Activated naive CD8-positive, alpha-beta T cell treated with anti-CD3 and anti-CD28 coated beads, Interleukin-2, amount 50 U/mL, for 16 hours (primary cell): ENCODE results near the gene PBX4.

Experiments
- DNase-seq: peaks from one replicate; pipeline ENCODE4 v3.0.0-alpha.2; 2020; ENCODE audit warnings: low read depth, low spot score

PBX4 gene

GRCh38 chr19:19649580-19649995 lies 31.1 kb upstream of the PBX4 start:
- DNase-seq, result no peak

GRCh38 chr19:19649155-19649554 lies 30.7 kb upstream of the PBX4 start:
- DNase-seq, result no peak

GRCh38 chr19:19647037-19647835 lies 28.7 kb upstream of the PBX4 start:
- no peak for DNase-seq

GRCh38 chr19:19645233-19645870 lies 26.9 kb upstream of the PBX4 start:
- no peak for DNase-seq

GRCh38 chr19:19644054-19644388 lies 25.5 kb upstream of the PBX4 start:
- no peak for DNase-seq

- peak; percentile 72 for DNase-seq
Measured at GRCh38 chr19:19643158-19644053, 24.9 kb upstream of the PBX4 start, which contains the start of gene GMIP. Gene GMIP (minus strand): TSS chr19:19643657. CDS start chr19:19643529, 128 bp downstream.

GRCh38 chr19:19642506-19643157 lies 24.1 kb upstream of the PBX4 start:
- DNase-seq, result no peak

GRCh38 chr19:19637523-19638251 lies 19.2 kb upstream of the PBX4 start:
- no peak for DNase-seq

GRCh38 chr19:19637186-19637522 lies 18.7 kb upstream of the PBX4 start:
- DNase-seq, result no peak

- DNase-seq, result no peak
Measured at GRCh38 chr19:19636573-19637185, 18.2 kb upstream of the PBX4 start.

GRCh38 chr19:19635313-19635702 lies 16.8 kb upstream of the PBX4 start:
- DNase-seq, result no peak

GRCh38 chr19:19634516-19635312 lies 16.2 kb upstream of the PBX4 start:
- no peak for DNase-seq

GRCh38 chr19:19633711-19634515 lies 15.4 kb upstream of the PBX4 start:
- DNase-seq, result no peak

GRCh38 chr19:19632661-19633060 lies 14.2 kb upstream of the PBX4 start:
- no peak for DNase-seq

- DNase-seq, result no peak
Measured at GRCh38 chr19:19631346-19631745, 12.9 kb upstream of the PBX4 start.

GRCh38 chr19:19630426-19630825 lies 11.9 kb upstream of the PBX4 start:
- DNase-seq, result no peak

GRCh38 chr19:19630062-19630414 lies 11.6 kb upstream of the PBX4 start:
- DNase-seq, result no peak

GRCh38 chr19:19628501-19629134 lies 10.1 kb upstream of the PBX4 start:
- DNase-seq, result no peak
